OCI-LY7 (cell line): Measurements from ENCODE around the gene POGLUT2. TPM values are rescaled to one million over a fixed set of nuclear protein-coding genes. Genes with fewer than 3 reads are reported as not detected.

ENCODE experiments used
- BruUV-seq: library from RNA; stranded (reverse); fragments of 400-500 nt; replicated peaks from 2 replicates; lab custom pipeline; 2021; lab: Mats Ljungman, UMichigan
- CTCF ChIA-PET: fragments of 300-600 bp; sonication (Branson Sonifier 250); formaldehyde crosslinking; loops from one replicate; lab custom pipeline; 2022; ENCODE audit warnings: antibody characterized with exemption; ENCODE audit not compliant: unreplicated experiment; lab: Charles Lee
- POLR2A ChIA-PET: fragments of 300-600 bp; sonication (Branson Sonifier 250); formaldehyde crosslinking; loops from one replicate; lab custom pipeline; 2022; ENCODE audit warnings: antibody characterized with exemption; lab: Charles Lee
- DNase-seq: peaks from one replicate; pipeline ENCODE4 v3.0.0-alpha.2; 2015; ENCODE audit warnings: low spot score
- H2AFZ ChIP-seq: fragments of 200-600 bp; sonication (generic), shearing (Covaris generic); 2 replicates; pipeline ENCODE4 v1.6.1; 2014; ENCODE audit warnings: mild to moderate bottlenecking, antibody characterized with exemption, low read length, moderate library complexity
- H3K27ac ChIP-seq: fragments of 200-600 bp; sonication (generic); 2 replicates; pipeline ENCODE4 v1.5.1; 2014; ENCODE audit warnings: mixed run types, low read depth, mild to moderate bottlenecking, moderate library complexity, low read length, inconsistent platforms; ENCODE audit not compliant: poor library complexity, severe bottlenecking
- H3K36me3 ChIP-seq: fragments of 200-600 bp; sonication (generic); 2 replicates; pipeline ENCODE4 v1.6.1; 2014; ENCODE audit warnings: mild to moderate bottlenecking, antibody characterized with exemption, low read length, moderate library complexity, mixed read lengths; ENCODE audit not compliant: insufficient read depth
- H3K4me1 ChIP-seq: fragments of 200-600 bp; sonication (generic); 2 replicates; pipeline ENCODE4 v1.5.1; 2014; ENCODE audit warnings: mild to moderate bottlenecking, low read length; ENCODE audit not compliant: insufficient read depth, poor library complexity, severe bottlenecking
- H3K4me2 ChIP-seq: fragments of 200-600 bp; sonication (generic); 2 replicates; pipeline ENCODE4 v1.6.1; 2014; ENCODE audit warnings: mild to moderate bottlenecking, low read length
- H3K4me3 ChIP-seq: fragments of 200-600 bp; sonication (generic); 2 replicates; pipeline ENCODE4 v1.5.1; 2014; ENCODE audit warnings: mild to moderate bottlenecking, low read depth, low read length; ENCODE audit not compliant: poor library complexity, severe bottlenecking
- H3K79me2 ChIP-seq: fragments of 200-600 bp; sonication (generic); 2 replicates; pipeline ENCODE4 v1.6.1; 2016; ENCODE audit warnings: low read depth, mild to moderate bottlenecking, low read length, moderate library complexity, mixed read lengths; ENCODE audit not compliant: insufficient read depth
- H3K9me2 ChIP-seq: fragments of 200-600 bp; sonication (generic); 2 replicates; pipeline ENCODE4 v1.6.1; 2016; ENCODE audit warnings: mild to moderate bottlenecking, low read length, mixed read lengths; ENCODE audit not compliant: insufficient read depth
- H3K9me3 ChIP-seq: fragments of 200-600 bp; sonication (generic); 2 replicates; pipeline ENCODE4 v1.6.1; 2014; ENCODE audit warnings: mild to moderate bottlenecking, mixed run types, low read length, mixed read lengths
- H4K20me1 ChIP-seq: fragments of 200-600 bp; sonication (generic); 2 replicates; pipeline ENCODE4 v1.6.1; 2014; ENCODE audit warnings: mild to moderate bottlenecking, antibody characterized with exemption, low read length, moderate library complexity, mixed read lengths; ENCODE audit not compliant: insufficient read depth
- EZH2phosphoT487 ChIP-seq: fragments of 200-600 bp; sonication (generic); IDR thresholded peaks from 2 replicates; pipeline ENCODE4 v1.6.1; 2018; ENCODE audit warnings: low read depth, borderline replicate concordance, mild to moderate bottlenecking, mixed run types, antibody characterized with exemption, low read length, moderate library complexity, mixed read lengths
- intact Hi-C: fragments of 100-400 bp; cut with micrococcal nuclease; formaldehyde crosslinking; loops from one replicate; pipeline ENCODE4 v1.10.0; 2022; ENCODE audit not compliant: unreplicated experiment
- total RNA-seq, 2 experiments: library from RNA; depleted of rRNA in 1 of 2; stranded (reverse); fragments of >200 nt in 1 of 2; shearing (Covaris generic) in 1 of 2; gene quantifications; 2 replicates each; pipeline ENCODE4 v1.2.3, GENCODE V29; 2014 to 2022
- TF ChIP-seq, protein P1 (sequence below): fragments of 200-600 bp; sonication (generic); conservative IDR thresholded peaks from 2 replicates; pipeline ENCODE4 v1.5.1; 2014; ENCODE audit warnings: mild to moderate bottlenecking, antibody characterized with exemption, low read length, moderate library complexity, mixed read lengths

POGLUT2 gene
- total RNA-seq, 2 experiments from 2014 or later = not detected

DNA sequence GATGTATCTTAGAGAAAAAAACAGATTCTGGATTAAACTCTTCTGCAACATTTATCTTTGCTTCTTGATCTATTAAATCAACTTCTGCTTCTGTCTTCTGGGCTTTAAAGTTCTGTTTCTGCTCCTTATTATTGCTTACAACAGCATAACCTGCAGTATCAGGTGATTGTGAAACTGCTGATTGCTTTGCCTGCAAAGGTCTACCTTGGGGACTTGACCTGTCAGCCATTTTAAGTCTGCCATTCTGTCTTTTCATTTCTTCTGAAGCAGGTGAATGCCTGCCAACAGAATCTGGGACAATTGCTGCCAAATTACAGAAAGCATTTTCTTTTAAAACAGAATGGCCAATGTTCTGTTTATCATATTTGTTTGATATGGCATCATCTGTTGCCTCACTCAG, 56.3 kb downstream of the POGLUT2 start:
- no TSS peak for BruUV-seq
- Histone ChIP-seq H3K4me3 (no peak overlapping the region), H3K9me3 (no peaks in the 10 kb centered on the region), H4K20me1 (no peaks in the 10 kb centered on the region), H3K79me2 (no peaks in the 10 kb centered on the region), H3K36me3 (no peaks in the 10 kb centered on the region), H2AFZ (no peak overlapping the region), H3K4me1 (no peaks in the 10 kb centered on the region), H3K4me2 (no peak overlapping the region), H3K27ac (no peak overlapping the region), H3K9me2 (no peaks in the 10 kb centered on the region)
- no peak for DNase-seq
- TF ChIP-seq EZH2phosphoT487 = no peak
- TF ChIP-seq, protein P1, sequence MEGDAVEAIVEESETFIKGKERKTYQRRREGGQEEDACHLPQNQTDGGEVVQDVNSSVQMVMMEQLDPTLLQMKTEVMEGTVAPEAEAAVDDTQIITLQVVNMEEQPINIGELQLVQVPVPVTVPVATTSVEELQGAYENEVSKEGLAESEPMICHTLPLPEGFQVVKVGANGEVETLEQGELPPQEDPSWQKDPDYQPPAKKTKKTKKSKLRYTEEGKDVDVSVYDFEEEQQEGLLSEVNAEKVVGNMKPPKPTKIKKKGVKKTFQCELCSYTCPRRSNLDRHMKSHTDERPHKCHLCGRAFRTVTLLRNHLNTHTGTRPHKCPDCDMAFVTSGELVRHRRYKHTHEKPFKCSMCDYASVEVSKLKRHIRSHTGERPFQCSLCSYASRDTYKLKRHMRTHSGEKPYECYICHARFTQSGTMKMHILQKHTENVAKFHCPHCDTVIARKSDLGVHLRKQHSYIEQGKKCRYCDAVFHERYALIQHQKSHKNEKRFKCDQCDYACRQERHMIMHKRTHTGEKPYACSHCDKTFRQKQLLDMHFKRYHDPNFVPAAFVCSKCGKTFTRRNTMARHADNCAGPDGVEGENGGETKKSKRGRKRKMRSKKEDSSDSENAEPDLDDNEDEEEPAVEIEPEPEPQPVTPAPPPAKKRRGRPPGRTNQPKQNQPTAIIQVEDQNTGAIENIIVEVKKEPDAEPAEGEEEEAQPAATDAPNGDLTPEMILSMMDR = no peak
- CTCF ChIA-PET = no interaction called here
- intact Hi-C loops = no loop called here
- POLR2A ChIA-PET = no interaction called here

DNA sequence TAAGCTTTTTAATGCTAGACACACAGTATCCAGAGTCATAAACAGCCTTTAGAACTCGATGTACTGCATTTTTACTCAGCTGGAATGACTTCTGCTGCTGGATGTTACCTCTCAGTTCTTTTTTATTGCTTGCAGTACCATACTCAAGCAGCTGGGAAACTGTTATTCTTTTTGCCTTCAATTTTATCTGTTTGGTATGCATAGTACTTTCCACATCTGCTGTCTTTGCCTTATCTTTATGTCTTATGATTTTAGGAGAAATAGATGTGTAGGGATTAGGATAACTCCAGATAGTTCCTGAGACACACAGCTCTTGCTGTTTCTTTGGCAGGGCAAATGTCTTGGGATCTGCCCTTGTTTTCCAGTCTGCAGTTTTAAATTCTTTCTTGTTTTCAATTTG, 56.7 kb downstream of the POGLUT2 start:
- no peak overlapping the region for H3K27ac ChIP-seq
- H4K20me1 ChIP-seq = no peaks in the 10 kb centered on the region
- no peak for DNase-seq
- H3K4me3 ChIP-seq = no peak overlapping the region
- H3K4me1 ChIP-seq = no peaks in the 10 kb centered on the region
- H2AFZ ChIP-seq = no peak overlapping the region
- H3K4me2 ChIP-seq = no peak overlapping the region
- CTCF ChIA-PET = no interaction called here
- no peaks in the 10 kb centered on the region for H3K79me2 ChIP-seq
- POLR2A ChIA-PET = no interaction called here
- BruUV-seq = no TSS peak
- no peaks in the 10 kb centered on the region for H3K9me3 ChIP-seq
- H3K36me3 ChIP-seq = no peaks in the 10 kb centered on the region
- intact Hi-C loops = no loop called here
- TF ChIP-seq EZH2phosphoT487 = no peak
- TF ChIP-seq, protein P1 = no peak
- H3K9me2 ChIP-seq = no peaks in the 10 kb centered on the region

Other genes with a start within 250 kb of the POGLUT2 start
- gene TPP2, start 202.0 kb downstream of the POGLUT2 start, total RNA-seq (2014; rRNA removed; shearing (Covaris generic)) = 31.1 and 31.4 TPM in 2 replicates
- 36.3 and 39.7 TPM in 2 replicates for gene TPP2, start 202.0 kb downstream of the POGLUT2 start, total RNA-seq (2022)
- not detected in 2 replicates for gene METTL21C, start 103.9 kb downstream of the POGLUT2 start, total RNA-seq (2014; rRNA removed; shearing (Covaris generic))
- gene METTL21C, start 103.9 kb downstream of the POGLUT2 start, total RNA-seq (2022) = not detected in 2 replicates
- gene TEX30, start 25.2 kb downstream of the POGLUT2 start, total RNA-seq (2014; rRNA removed; shearing (Covaris generic)) = 6.7 and 14.2 TPM in 2 replicates
- 4.0 and 5.4 TPM in 2 replicates for gene TEX30, start 25.2 kb downstream of the POGLUT2 start, total RNA-seq (2022)
- not detected in 2 replicates for gene BIVM, start 143 bp upstream of the POGLUT2 start, total RNA-seq (2014; rRNA removed; shearing (Covaris generic))
- not detected in 2 replicates for gene BIVM, start 143 bp upstream of the POGLUT2 start, total RNA-seq (2022)
- gene ERCC5, start 47.1 kb upstream of the POGLUT2 start, total RNA-seq (2014; rRNA removed; shearing (Covaris generic)) = 37.9 and 39.2 TPM in 2 replicates
- 38.5 and 44.3 TPM in 2 replicates for gene ERCC5, start 47.1 kb upstream of the POGLUT2 start, total RNA-seq (2022)